ENCODE results near the gene ANXA11. TPM values are rescaled to one million over a fixed set of nuclear protein-coding genes. Genes with fewer than 3 reads are reported as not detected.
A peak's percentile ranks its signal among the peaks of the same experiment; 100 is the strongest.

Gene ANXA11
- total RNA-seq, 1 experiment from 2014 or later: 93.8 TPM

DNA sequence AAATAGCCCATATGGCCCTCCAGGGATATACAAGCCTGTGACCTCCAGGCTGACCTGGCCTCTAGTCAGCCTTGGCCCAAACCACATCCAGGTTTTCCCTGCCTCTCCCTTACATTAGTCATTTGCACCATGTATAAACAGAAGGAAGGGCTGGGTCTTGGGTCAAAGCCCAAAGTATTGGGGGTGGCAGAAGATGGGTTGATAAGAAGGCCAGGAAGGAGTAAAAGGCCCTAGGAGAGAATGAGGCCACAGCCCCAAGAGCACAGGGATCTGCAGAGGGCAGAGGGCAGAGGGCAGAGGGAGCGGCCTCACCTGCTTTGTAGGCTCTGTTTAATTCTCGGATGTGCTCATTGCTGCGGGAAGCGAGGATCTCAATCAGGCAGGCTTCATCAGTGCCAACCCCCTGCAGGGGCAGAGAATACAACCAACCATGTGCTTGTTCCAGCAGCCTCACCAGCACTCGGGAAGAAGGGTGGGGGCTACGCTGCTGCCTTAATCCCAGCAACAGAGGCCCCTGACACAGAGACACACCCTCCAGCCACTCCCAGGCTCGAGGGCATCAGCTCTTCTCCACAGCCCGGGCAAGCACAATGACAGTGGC is 41.5 kb downstream of the ANXA11 start:
- ChIA-PET CTCF (interaction anchor here (0.6 to 1.0 kb wide), 3 partner anchors 19 to 44 kb away, joined by 3 to 4 read pairs (median 3); no protein-coding TSS in a partner anchor), POLR2A (interaction anchor here (0.5 to 1.6 kb wide), 3 partner anchors 41 to 348 kb away, joined by 3 to 5 read pairs (median 3); no protein-coding TSS in a partner anchor)
- Mint-ChIP-seq H3K36me3 (ENCODE audit: insufficient read depth, unreplicated experiment) (peaks cover 55% of the 10 kb centered on the region), H3K9me3 (ENCODE audit: unreplicated experiment) (no peaks in the 10 kb centered on the region), H3K4me3 (ENCODE audit: unreplicated experiment) (peak overlapping the region; percentile 14), H3K4me1 (ENCODE audit: insufficient read depth, unreplicated experiment) (peaks cover 54% of the 10 kb centered on the region), H3K27me3 (ENCODE audit: insufficient read depth, unreplicated experiment) (no peaks in the 10 kb centered on the region), H3K27ac (ENCODE audit: low read depth, unreplicated experiment) (peak overlapping the region; percentile 83)
- DNase-seq (ENCODE audit: unreplicated experiment): peak; percentile 90
- intact Hi-C loops (cut with micrococcal nuclease): loop anchor here (2.0 kb wide), 1 partner anchor 41 kb away; the partner anchor contains the start of gene ANXA11
- TF ChIP-seq, protein P1, sequence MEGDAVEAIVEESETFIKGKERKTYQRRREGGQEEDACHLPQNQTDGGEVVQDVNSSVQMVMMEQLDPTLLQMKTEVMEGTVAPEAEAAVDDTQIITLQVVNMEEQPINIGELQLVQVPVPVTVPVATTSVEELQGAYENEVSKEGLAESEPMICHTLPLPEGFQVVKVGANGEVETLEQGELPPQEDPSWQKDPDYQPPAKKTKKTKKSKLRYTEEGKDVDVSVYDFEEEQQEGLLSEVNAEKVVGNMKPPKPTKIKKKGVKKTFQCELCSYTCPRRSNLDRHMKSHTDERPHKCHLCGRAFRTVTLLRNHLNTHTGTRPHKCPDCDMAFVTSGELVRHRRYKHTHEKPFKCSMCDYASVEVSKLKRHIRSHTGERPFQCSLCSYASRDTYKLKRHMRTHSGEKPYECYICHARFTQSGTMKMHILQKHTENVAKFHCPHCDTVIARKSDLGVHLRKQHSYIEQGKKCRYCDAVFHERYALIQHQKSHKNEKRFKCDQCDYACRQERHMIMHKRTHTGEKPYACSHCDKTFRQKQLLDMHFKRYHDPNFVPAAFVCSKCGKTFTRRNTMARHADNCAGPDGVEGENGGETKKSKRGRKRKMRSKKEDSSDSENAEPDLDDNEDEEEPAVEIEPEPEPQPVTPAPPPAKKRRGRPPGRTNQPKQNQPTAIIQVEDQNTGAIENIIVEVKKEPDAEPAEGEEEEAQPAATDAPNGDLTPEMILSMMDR (IDR thresholded peaks at IDR 0.05; ENCODE audit: unreplicated experiment): no peak
- no TSS peak for BruUV-seq (replicated peaks)

DNA sequence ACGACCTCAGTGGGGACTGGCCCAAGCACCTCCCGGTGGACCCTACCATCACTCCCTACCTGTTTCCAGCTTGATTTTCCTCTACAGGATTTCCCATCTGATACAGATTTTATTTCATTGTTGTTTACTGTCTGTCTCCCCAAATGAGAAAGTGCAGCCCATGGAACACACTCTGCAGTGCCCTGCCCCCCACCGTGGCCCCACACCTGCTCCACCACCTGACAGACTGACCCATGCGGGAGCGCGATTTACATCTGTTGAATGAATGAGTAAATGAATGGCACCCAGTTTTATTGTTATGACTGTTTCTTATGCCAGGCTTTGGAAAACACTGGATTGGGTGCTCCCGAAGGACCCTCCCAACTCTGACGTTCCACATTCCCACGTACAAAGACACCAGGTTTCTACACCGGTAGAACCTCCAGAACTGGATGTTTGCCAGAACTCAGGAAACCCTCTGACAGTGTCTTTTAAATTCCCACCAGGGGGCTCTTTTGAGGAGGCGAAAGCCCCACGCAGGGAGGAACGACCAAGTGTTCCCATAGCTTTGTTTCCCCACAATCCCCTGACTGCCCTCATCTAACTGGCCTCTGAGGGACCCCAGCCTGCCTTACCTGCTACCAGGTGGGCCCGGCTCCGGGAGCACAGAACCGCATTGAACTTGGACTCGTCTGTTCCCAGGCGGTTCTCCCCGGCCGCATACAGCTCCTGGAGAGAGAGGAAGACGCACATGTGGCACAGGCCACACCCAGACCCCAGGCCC is 43.8 kb downstream of the ANXA11 start:
- TF ChIP-seq, protein P1 (IDR thresholded peaks at IDR 0.05; ENCODE audit: unreplicated experiment): no peak
- H3K36me3 Mint-ChIP-seq (ENCODE audit: insufficient read depth, unreplicated experiment): peaks cover 75% of the 10 kb centered on the region
- BruUV-seq (replicated peaks): no TSS peak
- intact Hi-C loops (cut with micrococcal nuclease): no loop called here
- H3K4me3 Mint-ChIP-seq (ENCODE audit: unreplicated experiment): no peak overlapping the region
- H3K4me1 Mint-ChIP-seq (ENCODE audit: insufficient read depth, unreplicated experiment): peaks cover 62% of the 10 kb centered on the region
- ChIA-PET CTCF (interaction anchor here (0.6 to 1.2 kb wide), 2 partner anchors 23 to 760 kb away, joined by 3 to 4 read pairs; no protein-coding TSS in a partner anchor), POLR2A (interaction anchor here (1.4 kb wide), 1 partner anchor 44 kb away, joined by 4 read pairs; the partner anchor contains the start of gene ANXA11)
- H3K27ac Mint-ChIP-seq (ENCODE audit: low read depth, unreplicated experiment): no peak overlapping the region
- no peak for DNase-seq (ENCODE audit: unreplicated experiment)
- no peaks in the 10 kb centered on the region for H3K27me3 Mint-ChIP-seq (ENCODE audit: insufficient read depth, unreplicated experiment)
- H3K9me3 Mint-ChIP-seq (ENCODE audit: unreplicated experiment): no peaks in the 10 kb centered on the region

DNA sequence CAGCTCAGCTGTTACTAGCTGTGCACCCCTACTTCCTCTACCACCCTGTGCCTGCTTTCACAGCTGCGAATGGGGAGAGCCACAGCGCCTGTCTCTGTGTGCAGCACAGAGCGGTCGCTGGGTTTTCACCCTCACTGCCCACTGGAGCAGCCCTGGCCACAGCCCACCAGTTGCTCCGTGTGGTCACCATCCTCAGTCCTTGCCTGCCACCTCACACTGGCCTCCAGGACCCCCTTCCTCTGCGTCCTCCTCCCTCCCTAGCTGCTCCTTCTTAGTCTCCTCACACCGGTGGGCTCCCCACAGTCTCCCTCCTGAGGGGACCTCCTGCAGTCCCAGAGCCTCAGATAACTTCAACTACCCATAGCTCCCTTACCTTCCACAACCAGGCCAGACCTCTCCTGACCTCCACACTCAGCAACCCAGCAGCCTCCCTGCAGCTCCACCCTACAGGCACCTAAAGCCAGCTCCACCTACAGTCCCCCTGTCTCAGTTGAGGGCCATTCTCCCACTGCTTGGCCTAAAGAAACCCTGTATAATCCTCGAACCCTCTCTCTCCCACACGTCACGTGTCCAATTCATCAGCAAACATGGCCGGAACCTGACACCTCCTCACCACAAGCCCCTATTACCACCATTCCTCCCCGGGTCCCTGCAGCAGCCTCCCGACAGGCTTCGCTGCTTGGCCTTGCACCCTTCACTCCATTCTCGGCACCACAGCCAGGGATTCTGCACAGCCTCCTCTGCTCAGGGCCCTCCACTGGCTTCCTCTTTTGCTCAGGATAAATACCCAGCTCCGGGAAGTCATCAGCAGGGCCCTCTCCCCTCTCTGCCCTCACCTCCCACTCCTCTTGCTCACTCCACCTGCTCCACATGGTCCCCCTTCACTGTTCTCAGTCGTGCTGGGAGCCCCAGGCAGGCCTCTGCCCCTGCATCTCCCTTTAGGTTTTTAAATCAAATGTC is 44.7 kb downstream of the ANXA11 start:
- Mint-ChIP-seq H3K27me3 (ENCODE audit: insufficient read depth, unreplicated experiment) (no peaks in the 10 kb centered on the region), H3K4me1 (ENCODE audit: insufficient read depth, unreplicated experiment) (peaks cover 61% of the 10 kb centered on the region), H3K27ac (ENCODE audit: low read depth, unreplicated experiment) (peak overlapping the region; percentile 84), H3K9me3 (ENCODE audit: unreplicated experiment) (no peaks in the 10 kb centered on the region), H3K36me3 (ENCODE audit: insufficient read depth, unreplicated experiment) (peaks cover 72% of the 10 kb centered on the region), H3K4me3 (ENCODE audit: unreplicated experiment) (peak overlapping the region; percentile 44)
- no TSS peak for BruUV-seq (replicated peaks)
- TF ChIP-seq, protein P1 (IDR thresholded peaks at IDR 0.05; ENCODE audit: unreplicated experiment): no peak
- ChIA-PET POLR2A (interaction anchor here (0.8 kb wide), 1 partner anchor 17 kb away, joined by 3 read pairs; no protein-coding TSS in a partner anchor), CTCF (interaction anchor here (0.6 to 1.7 kb wide), 3 partner anchors 62 to 760 kb away, joined by 3 to 4 read pairs (median 3); no protein-coding TSS in a partner anchor)
- intact Hi-C loops (cut with micrococcal nuclease): no loop called here
- no peak for DNase-seq (ENCODE audit: unreplicated experiment)
